ENCODE data around the gene C2orf92. TPM values are rescaled to one million over a fixed set of nuclear protein-coding genes. Genes with fewer than 3 reads are reported as not detected.
"Not testable (repeated sequence)": the region's sequence is repeated elsewhere in the genome, so short reads cannot be mapped to it uniquely, and the experiment has no call there.

The C2orf92 gene
- total RNA-seq (2014; rRNA removed; shearing (Covaris generic)), result 0.24 and 4.9 TPM in 2 replicates

DNA sequence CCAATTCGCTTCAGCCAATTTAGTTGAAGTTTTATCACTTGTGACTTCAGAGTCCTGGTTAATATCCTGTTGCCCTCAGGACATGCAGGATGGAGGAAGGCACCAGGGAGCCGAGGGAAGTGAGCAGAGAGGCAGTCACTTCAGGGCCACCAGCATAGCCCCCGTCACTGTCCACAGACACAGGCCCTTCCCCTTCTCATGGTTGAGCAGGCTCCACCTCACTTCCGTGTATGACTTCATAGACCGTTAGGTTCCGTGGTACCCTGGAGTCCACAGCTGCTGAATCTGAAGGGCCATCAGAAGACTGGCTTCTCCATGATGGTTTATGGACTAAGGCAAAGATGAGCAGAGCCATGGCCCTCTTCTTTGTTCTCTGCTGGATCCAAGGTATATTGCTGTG is at the start of gene C2orf92:
TSS of gene C2orf92 (plus strand) at position 266 of the 400 bp plus-strand sequence. CDS start at position 342, 76 bp downstream.
- DNase-seq (ENCODE audit: low read depth), result no peak

GRCh38 chr2:97620492-97620891 is 49.0 kb upstream of the C2orf92 start:
- not testable (repeated sequence) for DNase-seq (ENCODE audit: low read depth)

GRCh38 chr2:97622976-97623375 is 46.5 kb upstream of the C2orf92 start:
- DNase-seq (ENCODE audit: low read depth), result not testable (repeated sequence)

GRCh38 chr2:97625354-97626048 is 44.0 kb upstream of the C2orf92 start:
- not testable (repeated sequence) for DNase-seq (ENCODE audit: low read depth)

GRCh38 chr2:97626049-97626430 is 43.5 kb upstream of the C2orf92 start:
- not testable (repeated sequence) for DNase-seq (ENCODE audit: low read depth)

- DNase-seq (ENCODE audit: low read depth), result no peak
Observed at GRCh38 chr2:97644023-97644717, 25.3 kb upstream of the C2orf92 start.

DNA sequence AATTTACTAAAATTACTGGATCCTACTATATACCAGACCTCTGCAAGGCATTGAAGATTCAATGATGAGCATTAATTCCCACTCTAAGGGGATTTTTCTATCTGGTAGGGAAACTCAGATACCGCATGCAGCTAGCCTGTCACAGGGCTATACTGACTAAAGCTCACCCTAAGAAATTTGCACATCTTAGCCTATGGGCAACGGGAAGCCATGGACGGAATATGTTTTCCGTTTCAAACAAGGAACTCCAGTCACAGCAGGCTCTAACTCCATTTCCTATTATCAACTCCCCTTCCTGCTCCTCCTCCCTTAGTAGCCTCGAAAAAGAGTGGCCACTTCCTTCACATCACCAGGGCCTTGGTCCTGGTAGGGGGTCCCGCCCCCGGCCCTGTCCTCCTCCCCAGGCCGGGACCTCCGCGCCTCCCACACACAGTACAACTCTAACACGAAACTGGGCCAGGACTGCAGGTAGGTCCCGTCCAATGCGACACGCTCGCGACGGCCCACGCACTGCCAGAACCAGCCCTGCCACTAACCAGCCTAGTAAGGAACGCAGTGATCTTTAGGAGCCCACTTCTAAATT is 24.3 kb upstream of the C2orf92 start:
- DNase-seq (ENCODE audit: low read depth), result peak; percentile 22

DNA sequence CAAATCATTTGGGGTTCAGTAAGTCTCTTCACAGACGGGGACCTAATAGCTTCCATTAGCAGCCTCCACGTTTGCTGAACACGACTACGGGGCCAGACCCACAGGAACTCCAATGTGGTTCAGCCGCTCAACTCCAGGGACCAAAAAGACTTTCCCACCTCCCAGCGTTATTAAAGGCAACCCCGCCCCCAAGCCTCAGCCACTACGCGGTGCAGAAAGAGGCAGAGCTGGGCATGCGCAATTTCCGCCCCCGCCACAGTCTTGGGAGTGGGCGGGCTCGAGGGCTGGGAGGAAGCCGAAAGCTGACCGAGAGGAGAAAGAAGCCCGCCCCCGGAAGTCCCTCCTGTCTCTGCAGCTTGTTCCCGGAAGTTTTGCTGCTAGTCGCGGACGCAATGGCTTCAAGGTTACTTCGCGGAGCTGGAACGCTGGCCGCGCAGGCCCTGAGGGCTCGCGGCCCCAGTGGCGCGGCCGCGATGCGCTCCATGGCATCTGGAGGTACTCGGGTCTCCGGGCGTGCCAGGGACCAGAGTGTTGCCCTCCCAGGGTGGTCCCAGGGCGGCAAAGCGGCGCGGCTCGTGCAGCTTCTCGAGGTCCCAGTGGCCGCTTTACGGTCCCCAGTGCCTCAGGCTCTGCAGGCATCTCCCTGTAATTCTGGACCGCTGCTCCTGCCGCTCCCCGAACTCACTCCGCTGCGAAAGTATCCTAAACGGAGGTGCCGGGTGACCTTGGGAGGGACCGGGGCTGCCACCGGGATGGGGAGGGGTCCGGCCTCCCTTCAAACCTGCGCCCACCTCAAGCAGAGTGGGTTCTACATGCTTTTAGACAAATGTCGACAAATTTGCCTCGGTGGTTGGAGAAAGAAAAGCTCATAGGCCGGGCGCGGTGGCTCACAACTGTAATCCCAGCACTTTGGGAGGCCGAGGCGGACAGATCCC is 23.6 kb upstream of the C2orf92 start, which contains the start of gene COX5B:
TSS of gene COX5B (plus strand) at position 368 of the 935 bp plus-strand sequence. CDS start at position 393, 25 bp downstream.
- peak; percentile 98 for DNase-seq (ENCODE audit: low read depth)

DNA sequence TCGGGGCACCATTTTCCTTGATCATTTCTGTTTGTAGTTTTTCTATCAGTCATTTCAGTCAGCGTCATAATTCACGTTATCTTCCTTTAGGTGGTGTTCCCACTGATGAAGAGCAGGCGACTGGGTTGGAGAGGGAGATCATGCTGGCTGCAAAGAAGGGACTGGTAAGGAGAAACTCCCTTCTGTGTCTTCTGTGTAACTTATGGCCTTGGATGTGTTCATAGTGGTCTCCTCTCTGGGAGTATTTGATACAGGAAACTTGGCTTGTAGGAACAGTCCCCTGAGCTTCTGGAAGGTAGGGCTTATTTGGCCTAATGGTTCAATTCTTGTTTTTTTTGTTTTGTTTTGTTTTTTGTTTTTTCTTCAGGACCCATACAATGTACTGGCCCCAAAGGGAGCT is 22.5 kb upstream of the C2orf92 start:
- no peak for DNase-seq (ENCODE audit: low read depth)

GRCh38 chr2:97651114-97651513 is 18.4 kb upstream of the C2orf92 start:
- DNase-seq (ENCODE audit: low read depth), result no peak

GRCh38 chr2:97653473-97653872 is 16.0 kb upstream of the C2orf92 start:
- no peak for DNase-seq (ENCODE audit: low read depth)

DNA sequence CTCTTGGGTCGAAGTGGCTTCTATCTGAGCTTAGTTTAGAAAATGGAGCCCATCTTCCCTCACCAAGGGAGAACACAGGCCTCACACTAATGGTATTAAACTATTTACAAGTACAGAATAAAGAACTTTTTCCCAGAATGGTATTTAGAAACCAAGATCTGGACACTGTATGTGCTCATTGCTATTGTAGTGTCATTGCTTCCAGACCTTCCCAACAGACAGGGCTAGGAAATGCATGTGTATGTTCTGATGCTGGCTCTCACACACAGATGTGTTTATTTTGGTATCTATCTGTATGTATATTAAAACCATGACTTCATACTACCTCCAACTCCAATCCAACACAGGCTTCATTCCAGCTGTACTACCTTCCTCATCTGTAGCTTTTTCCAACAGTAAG is 15.6 kb upstream of the C2orf92 start:
- no peak for DNase-seq (ENCODE audit: low read depth)

DNA sequence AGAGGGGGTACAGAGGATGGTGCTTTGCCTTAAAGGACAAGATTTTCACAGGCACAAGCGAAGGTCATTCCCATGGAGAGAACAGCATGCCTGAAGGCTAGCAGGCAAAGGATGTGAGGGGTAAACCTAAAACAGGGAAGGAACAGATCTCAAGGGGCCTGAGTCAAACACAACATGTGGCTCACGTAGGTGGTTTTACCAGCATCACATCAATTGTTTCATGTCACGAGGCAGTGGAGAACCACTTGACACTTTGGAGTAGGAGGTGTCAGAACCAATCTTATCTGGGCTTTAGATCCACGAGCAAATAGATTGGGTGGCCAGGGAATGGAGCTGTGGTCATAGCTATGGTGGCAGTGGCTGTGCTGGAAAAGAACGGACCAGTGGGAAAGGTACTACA is 15.2 kb upstream of the C2orf92 start:
- DNase-seq (ENCODE audit: low read depth), result no peak

- DNase-seq (ENCODE audit: low read depth), result no peak
Observed at GRCh38 chr2:97654791-97655190, 14.7 kb upstream of the C2orf92 start.

- no peak for DNase-seq (ENCODE audit: low read depth)
Observed at GRCh38 chr2:97656129-97656755, 13.3 kb upstream of the C2orf92 start.

DNA sequence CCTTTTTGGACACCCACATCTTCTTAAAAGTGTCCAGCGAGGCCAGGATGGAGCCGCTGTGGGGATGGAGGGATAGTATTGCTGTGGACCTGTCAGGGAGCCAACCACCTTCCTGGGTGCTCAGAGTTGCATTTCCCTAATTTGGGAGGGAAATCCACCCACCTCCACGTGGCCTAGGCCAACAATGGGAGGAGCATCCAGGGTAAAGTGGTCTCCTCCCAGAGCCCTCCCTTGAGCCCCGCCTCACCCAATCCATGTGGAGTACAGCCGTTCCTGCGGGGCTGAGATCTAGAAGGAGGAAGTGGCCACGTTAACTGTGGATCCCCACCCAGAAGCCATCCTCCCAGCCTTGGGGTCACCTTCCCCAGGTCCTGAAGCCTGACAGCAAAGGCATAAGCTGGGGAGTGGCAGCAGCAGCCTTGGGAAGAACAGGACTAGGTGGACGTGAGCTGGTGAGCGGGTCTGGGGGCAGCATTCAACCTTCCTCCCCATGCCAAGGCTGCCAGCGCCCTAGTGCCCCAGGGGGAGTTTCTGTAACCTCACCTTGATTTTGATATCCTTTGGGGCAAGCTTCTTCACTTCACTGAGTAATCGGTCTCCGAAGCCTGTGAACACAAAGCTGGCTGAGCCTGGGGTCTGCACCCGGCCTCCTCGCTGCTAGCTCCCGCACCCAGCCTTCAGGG is 12.5 kb upstream of the C2orf92 start:
- DNase-seq (ENCODE audit: low read depth), result no peak

DNA sequence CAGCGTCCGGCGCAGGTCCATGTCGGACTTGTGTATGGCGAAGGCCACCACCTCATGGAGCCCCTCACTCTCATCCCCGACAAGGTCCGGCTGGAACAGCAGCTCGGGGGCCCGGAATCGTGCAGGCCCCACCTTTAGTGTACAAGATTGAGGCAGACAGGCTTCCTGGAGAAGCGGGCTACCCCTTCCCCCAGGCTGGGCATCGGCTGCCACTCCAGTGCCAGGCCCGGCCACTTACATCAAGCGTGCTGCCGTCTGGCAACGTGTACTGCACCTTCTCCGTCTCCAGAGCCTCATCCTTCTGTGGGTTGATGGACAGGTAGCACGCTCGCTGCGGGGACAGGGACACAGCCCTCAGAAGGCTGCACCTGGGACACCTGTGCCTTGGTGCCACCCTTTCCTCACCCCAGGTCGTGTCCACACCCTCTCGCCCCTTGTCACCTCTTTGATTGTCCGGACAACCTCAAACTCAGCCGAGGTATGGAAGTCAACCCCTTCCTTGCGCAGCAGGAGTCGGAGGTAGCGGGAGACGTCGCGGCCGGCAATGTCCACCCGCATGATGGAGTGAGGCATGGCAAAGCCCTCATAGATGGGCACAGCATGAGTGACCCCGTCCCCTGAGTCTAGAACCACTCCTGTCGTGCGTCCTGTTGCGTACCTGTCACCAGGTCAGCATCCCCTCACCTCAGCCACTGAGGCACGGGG is 11.4 kb upstream of the C2orf92 start:
- no peak for DNase-seq (ENCODE audit: low read depth)

DNA sequence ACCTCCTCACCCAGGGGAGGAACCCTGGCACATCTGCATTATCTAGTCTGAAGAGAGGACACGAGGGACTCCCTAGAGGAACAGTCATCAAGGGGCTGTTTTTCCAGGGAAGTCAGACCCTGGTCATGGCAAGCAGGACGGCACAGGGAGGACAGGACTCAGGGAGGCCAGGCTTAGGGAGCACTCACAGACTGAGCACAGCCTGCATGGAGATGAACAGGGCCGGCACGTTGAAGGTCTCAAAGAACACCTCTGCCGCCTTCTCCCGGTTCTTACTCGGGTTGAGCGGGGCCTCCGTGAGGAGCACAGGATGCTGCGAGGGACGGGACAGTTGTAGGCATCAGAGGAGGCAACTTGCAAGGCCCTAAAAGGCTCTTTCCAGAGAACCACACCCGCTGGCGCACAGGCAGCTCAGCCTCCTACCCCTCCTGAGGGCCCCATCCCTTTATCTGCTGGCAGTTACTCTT is 10.8 kb upstream of the C2orf92 start:
- DNase-seq (ENCODE audit: low read depth), result no peak

DNA sequence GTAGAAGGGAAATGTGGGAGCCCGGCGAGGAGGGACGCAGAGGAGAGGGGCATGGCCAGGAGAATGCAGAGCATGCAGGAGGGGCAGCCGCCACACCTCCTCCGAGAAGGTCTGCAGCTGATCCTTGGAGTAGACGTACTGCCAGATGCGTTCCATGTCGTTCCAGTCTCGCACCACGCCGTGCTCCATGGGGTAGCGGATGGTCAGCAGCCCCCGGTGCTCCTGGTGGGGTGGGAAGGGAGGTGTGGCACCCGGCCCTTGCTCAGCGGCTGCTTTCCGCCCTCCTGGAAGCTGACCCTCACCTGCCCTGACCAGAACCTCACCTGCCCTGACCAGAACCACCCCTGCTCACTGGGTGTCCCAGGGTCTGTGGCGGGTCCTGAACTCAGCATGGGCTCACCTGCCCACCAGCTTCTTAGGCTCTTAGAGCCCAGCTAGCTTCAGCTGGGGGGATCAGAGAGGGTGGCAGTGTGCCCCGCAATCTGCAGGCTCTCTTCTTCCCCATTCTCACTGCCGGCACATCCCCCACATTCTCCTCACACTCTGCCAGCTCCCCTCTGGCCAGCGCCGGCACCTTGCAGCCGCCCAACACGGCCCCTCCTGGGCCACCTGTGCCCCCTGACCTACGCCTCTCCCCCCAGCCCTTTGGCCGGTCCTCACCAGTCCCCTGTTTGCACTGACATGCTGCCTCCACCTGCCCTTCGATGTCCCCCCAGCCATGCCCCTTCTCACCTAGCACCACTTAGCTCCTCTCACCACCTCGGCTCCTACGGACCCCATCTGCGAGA is 10.1 kb upstream of the C2orf92 start:
- DNase-seq (ENCODE audit: low read depth), result no peak

Data from Daoy (cell line).